Endothelial cell of umbilical vein (primary cell): Measurements from ENCODE around the gene C17orf67. TPM values are rescaled to one million over a fixed set of nuclear protein-coding genes. Genes with fewer than 3 reads are reported as not detected.

Experiments used
- BruUV-seq: library from RNA; stranded (reverse); fragments of 400-500 nt; replicated peaks from 2 replicates; lab custom pipeline; 2021; lab: Mats Ljungman, UMichigan
- CTCF ChIA-PET: fragments of 300-600, 350-600 bp; sonication (Branson Sonifier 250); formaldehyde crosslinking; loops from one replicate; lab custom pipeline; 2021; ENCODE audit warnings: antibody characterized with exemption, inconsistent platforms; lab: Charles Lee
- POLR2A ChIA-PET: fragments of 300-600, 350-600 bp; sonication (Branson Sonifier 250); formaldehyde crosslinking; loops from one replicate; lab custom pipeline; 2021; ENCODE audit warnings: antibody characterized with exemption, inconsistent platforms; lab: Charles Lee
- DNase-seq: peaks from one replicate; pipeline ENCODE4 v3.0.0-alpha.2; 2011; ENCODE audit warnings: low read depth, low spot score
- FAIRE-seq: peaks from 2 replicates; lab custom pipeline; 2011; peaks lifted over from hg19 to GRCh38; lab: Jason Lieb, UNC
- H2AFZ ChIP-seq: 2 replicates; pipeline ENCODE4 v1.6.0; 2012; ENCODE audit warnings: low read depth, low read length, control low read depth, inconsistent platforms
- H3K27ac ChIP-seq: 2 replicates; pipeline ENCODE4 v1.5.1; 2011; ENCODE audit warnings: low read depth, mild to moderate bottlenecking, control low read depth, low read length, moderate library complexity; ENCODE audit not compliant: insufficient read depth
- H3K27me3 ChIP-seq, 2 experiments: 2 replicates each; pipeline versions ENCODE4 v1.6.0 to v1.6.1; 2011; ENCODE audit warnings: low read length in 2 of 2, mixed read lengths in 1 of 2; ENCODE audit not compliant: control insufficient read depth in 2 of 2, insufficient read depth in 2 of 2
- H3K36me3 ChIP-seq, 2 experiments: 2 replicates in 1 of 2; 3 replicates in 1 of 2; pipeline ENCODE4 v1.5.1; 2011; ENCODE audit warnings: low read length in 2 of 2, mild to moderate bottlenecking in 1 of 2, moderate library complexity in 1 of 2; ENCODE audit not compliant: control insufficient read depth in 2 of 2, insufficient read depth in 2 of 2; ENCODE audit errors: extremely low read depth in 1 of 2
- H3K4me1 ChIP-seq: 3 replicates; pipeline ENCODE4 v1.5.1; 2011; ENCODE audit warnings: mild to moderate bottlenecking, low read length; ENCODE audit not compliant: control insufficient read depth, insufficient read depth; ENCODE audit errors: extremely low read depth
- H3K4me2 ChIP-seq: 2 replicates; pipeline ENCODE4 v1.6.1; 2011; ENCODE audit warnings: low read length, control low read depth, mixed read lengths; ENCODE audit not compliant: insufficient read depth
- H3K4me3 ChIP-seq, 3 experiments: fragments of 200-600 bp in 1 of 3; sonication (generic), shearing (Covaris generic) in 1 of 3; replicated peaks in 1 of 3; 2 replicates each; pipeline ENCODE4 v1.5.1; 2011 to 2016; ENCODE audit warnings: control low read depth in 3 of 3, low read length in 3 of 3, mild to moderate bottlenecking in 2 of 3, inconsistent platforms in 1 of 3, low read depth in 1 of 3, moderate library complexity in 1 of 3; ENCODE audit not compliant: insufficient read depth in 1 of 3
- H3K79me2 ChIP-seq: 2 replicates; pipeline ENCODE4 v1.6.0; 2012; ENCODE audit warnings: low read length, inconsistent platforms; ENCODE audit not compliant: control insufficient read depth, insufficient read depth
- H3K9ac ChIP-seq: replicated peaks from 2 replicates; pipeline ENCODE3; 2011; ENCODE audit warnings: low read length, control low read depth; ENCODE audit not compliant: insufficient read depth; ENCODE audit errors: extremely low read depth
- H3K9me1 ChIP-seq: replicated peaks from 3 replicates; pipeline ENCODE4 v1.6.0; 2011; ENCODE audit warnings: mild to moderate bottlenecking, low read length; ENCODE audit not compliant: control insufficient read depth, insufficient read depth; ENCODE audit errors: extremely low read depth
- H3K9me3 ChIP-seq: replicated peaks from 2 replicates; pipeline ENCODE4 v1.5.1; 2012; ENCODE audit warnings: low read length, inconsistent platforms; ENCODE audit not compliant: control insufficient read depth, insufficient read depth
- H4K20me1 ChIP-seq: replicated peaks from 2 replicates; pipeline ENCODE3; 2011; ENCODE audit warnings: mild to moderate bottlenecking, low read length; ENCODE audit not compliant: control insufficient read depth, insufficient read depth; ENCODE audit errors: extremely low read depth
- CTCF ChIP-seq, 2 donors: IDR thresholded peaks; 1 replicate in 1 of 2; 2 replicates in 1 of 2; pipeline ENCODE4 v1.5.1; 2011; ENCODE audit warnings: low read length in 2 of 2, mild to moderate bottlenecking in 2 of 2, moderate library complexity in 2 of 2, control low read depth in 1 of 2, inconsistent platforms in 1 of 2, low read depth in 1 of 2; ENCODE audit not compliant: insufficient read depth in 1 of 2; ENCODE audit errors: extremely low read depth in 1 of 2
- EZH2 ChIP-seq: IDR thresholded peaks from 2 replicates; pipeline ENCODE4 v1.6.1; 2012; ENCODE audit warnings: borderline replicate concordance, low read depth, mild to moderate bottlenecking, moderate library complexity, low read length, inconsistent platforms; ENCODE audit not compliant: severe bottlenecking
- FOS ChIP-seq: IDR thresholded peaks from 2 replicates; pipeline ENCODE4 v1.6.1; 2011; ENCODE audit warnings: mild to moderate bottlenecking, low read length, moderate library complexity, borderline replicate concordance; ENCODE audit not compliant: insufficient read depth
- GATA2 ChIP-seq: IDR thresholded peaks from 2 replicates; pipeline ENCODE4 v1.7.0; 2011; ENCODE audit warnings: low read depth, mild to moderate bottlenecking, moderate library complexity, mixed read lengths, low read length; ENCODE audit not compliant: insufficient read length, insufficient read depth
- JUN ChIP-seq: IDR thresholded peaks from 2 replicates; pipeline ENCODE4 v1.6.1; 2011; ENCODE audit warnings: borderline replicate concordance, low read depth; ENCODE audit not compliant: insufficient read length, insufficient read depth
- MAX ChIP-seq: IDR thresholded peaks from 2 replicates; pipeline ENCODE4 v1.6.1; 2011; ENCODE audit not compliant: insufficient read depth, insufficient read length
- MYC ChIP-seq: IDR thresholded peaks from one replicate; pipeline ENCODE4 v1.6.1; 2011; ENCODE audit warnings: mild to moderate bottlenecking, low read depth, low read length
- POLR2A ChIP-seq: IDR thresholded peaks from 2 replicates; pipeline ENCODE4 v1.6.1; 2012; ENCODE audit warnings: low read depth, mild to moderate bottlenecking, control low read depth, low read length
- POLR2AphosphoS5 ChIP-seq: IDR thresholded peaks from 2 replicates; pipeline ENCODE4 v1.6.1; 2012; ENCODE audit warnings: low read depth, mild to moderate bottlenecking, control low read depth, low read length, moderate library complexity; ENCODE audit not compliant: insufficient read depth
- dilution Hi-C: fragments of 300-500 bp; cut with MboI; formaldehyde crosslinking; loops from one replicate; pipeline ENCODE4 v1.15.0; 2019; ENCODE audit warnings: low sequenced_read_pairs; ENCODE audit not compliant: extremely low pct_ligation_motif_present
- intact Hi-C: fragments of 100-400 bp; cut with micrococcal nuclease; formaldehyde crosslinking; loops from one replicate; pipeline ENCODE4 v1.10.0; 2022
- polyA plus RNA-seq, 4 experiments: library from polyadenylated mRNA; depleted of rRNA in 3 of 4; stranded (reverse) in 3 of 4; unstranded in 1 of 4; fragments of >200 nt; gene quantifications; 2 replicates each; pipeline versions ENCODE4 v1.2.1 to v1.2.3, GENCODE V29; 2011 to 2012; ENCODE audit warnings: missing spikeins in 1 of 4
- total RNA-seq: library from RNA; stranded (reverse); gene quantifications from 2 replicates; pipeline ENCODE4 v1.2.3, GENCODE V29; 2021

Gene C17orf67
- total and polyA plus RNA-seq, 2 donors (not counting 3 experiments of a cell fraction or from before 2014, with no cell fraction given), result 1.9 to 5.8 TPM

GRCh38 chr17:56774650-56775049 lies 59.1 kb downstream of the C17orf67 start:
- no peaks in the 10 kb centered on the region for H3K36me3 ChIP-seq
- BruUV-seq, result no TSS peak
- H3K4me1 ChIP-seq, result peaks cover 3% of the 10 kb centered on the region
- H3K27ac ChIP-seq, result no peak overlapping the region
- no peaks in the 10 kb centered on the region for H3K9me3 ChIP-seq
- ChIA-PET CTCF (interaction anchor here (1.2 kb wide), 1 partner anchor 275 kb away, joined by 3 read pairs; no protein-coding TSS in a partner anchor), POLR2A (no interaction called here)
- no peak overlapping the region for H3K9ac ChIP-seq
- H3K4me3 ChIP-seq, result no peak overlapping the region
- DNase-seq (no peak), FAIRE-seq (no peak)
- no peak overlapping the region for H2AFZ ChIP-seq
- H3K4me2 ChIP-seq, result no peak overlapping the region
- H3K9me1 ChIP-seq, result no peaks in the 10 kb centered on the region
- TF ChIP-seq MAX (no peak), POLR2AphosphoS5 (no peak), CTCF (IDR thresholded peaks at IDR 0.05; ENCODE audit: extremely low read depth in 1 of 2, insufficient read depth in 1 of 2, low read depth in 1 of 2, low read length in 2 of 2) (no peak), POLR2A (no peak), JUN (no peak), FOS (no peak), EZH2 (no peak), GATA2 (no peak), MYC (no peak)
- dilution Hi-C loops, result no loop called here
- H3K79me2 ChIP-seq, result no peaks in the 10 kb centered on the region
- intact Hi-C loops, result no loop called here
- H3K27me3 ChIP-seq, result peaks cover 11 to 14% of the 10 kb centered on the region in 2 experiments
- no peaks in the 10 kb centered on the region for H4K20me1 ChIP-seq
